Cardiac atrium fibroblast (primary cell): ENCODE data around the gene MIB1. TPM values are rescaled to one million over a fixed set of nuclear protein-coding genes. Genes with fewer than 3 reads are reported as not detected.

Experiments used
- total RNA-seq: library from RNA; depleted of rRNA; stranded (reverse); fragments of >200 nt; gene quantifications from 2 replicates; pipeline ENCODE4 v1.2.3, GENCODE V29; 2015

The MIB1 gene
- total RNA-seq: 24.0 and 28.5 TPM in 2 replicates

DNA sequence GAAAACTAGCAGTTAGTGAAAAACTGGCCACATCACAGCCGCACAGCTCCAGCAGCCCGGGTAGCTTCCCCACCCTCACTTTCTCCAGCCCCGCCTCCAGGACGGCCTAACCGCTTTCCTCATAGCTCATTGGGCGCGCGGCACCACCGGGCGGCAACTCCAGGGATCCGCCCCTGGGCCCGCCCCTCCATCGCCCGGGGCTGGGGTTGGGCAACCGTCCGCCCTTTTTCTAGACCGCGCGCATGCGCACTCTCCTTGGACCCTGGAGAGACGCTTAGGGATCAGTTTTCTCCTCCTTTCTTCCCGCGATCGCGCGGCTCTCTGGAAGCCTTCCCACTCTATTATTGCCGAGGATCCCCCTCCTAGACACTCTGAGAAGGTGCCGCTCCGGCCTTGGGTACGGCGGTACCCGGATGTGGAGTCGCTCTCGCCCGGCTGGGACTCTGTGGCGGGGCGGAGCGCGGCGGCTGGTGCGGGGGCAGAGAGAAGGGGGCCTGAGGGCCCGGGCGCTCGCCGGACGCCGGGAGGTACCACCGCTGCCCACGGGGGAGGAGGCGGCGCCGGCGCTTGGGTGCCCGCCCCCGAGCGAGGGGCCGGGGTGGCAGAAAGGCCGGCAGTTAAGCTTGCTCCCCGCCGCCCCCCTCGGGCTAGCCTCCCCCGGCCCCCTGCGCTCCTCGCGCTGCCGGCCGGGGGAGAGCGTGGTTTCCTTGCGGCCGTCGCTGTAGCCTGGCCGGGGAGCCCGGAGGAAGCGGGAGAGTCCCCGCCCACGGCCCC is at the start of gene MIB1:
MIB1 (plus strand) TSS at position 255 of the 774 bp plus-strand sequence. CDS start 792 bp downstream, outside the sequence.

DNA sequence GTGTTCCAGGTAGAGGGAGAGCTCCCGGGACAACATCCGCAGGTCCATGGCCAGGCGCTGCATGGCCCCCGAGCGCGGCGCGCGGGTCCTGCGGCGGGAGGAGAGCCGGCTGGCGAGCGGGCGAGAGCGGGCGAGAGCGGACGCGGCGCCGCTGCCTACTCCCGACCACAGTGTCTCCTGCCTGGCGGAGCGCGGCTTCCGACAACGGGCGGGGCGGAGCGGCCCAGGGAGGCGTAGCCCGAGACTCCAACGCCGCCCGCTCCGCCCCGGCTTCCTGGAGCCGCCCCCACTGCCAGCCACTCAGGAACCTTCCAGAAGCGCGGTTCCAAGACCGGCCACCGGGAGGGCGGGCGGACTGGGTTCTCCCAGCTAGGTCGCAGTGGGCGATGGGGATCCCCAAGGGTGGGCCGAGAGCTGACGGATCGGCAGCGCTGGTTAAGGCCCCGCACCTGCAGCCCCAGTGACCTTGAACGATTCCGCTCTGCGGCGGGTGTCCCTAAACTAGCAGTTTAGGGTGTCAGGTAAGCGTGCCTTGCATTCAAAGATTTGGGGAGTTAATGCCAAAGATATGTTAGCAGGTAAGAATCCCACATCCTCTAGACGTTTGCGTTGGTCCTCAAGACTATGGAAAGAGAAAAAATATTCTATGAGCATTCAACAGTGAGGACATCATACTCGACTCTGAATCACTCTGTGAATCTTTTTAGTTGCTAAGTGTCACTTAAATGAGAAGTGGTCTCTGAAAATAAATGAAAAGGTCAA is 35.8 kb upstream of the MIB1 start, which contains the start of gene ABHD3:
ABHD3 (minus strand) TSS at position 172 of the 762 bp plus-strand sequence; CDS start at position 63, 109 bp downstream.

Other genes with a start within 250 kb of the MIB1 start
- 10.5 and 10.8 TPM in 2 replicates for gene ESCO1, start 140.1 kb upstream of the MIB1 start, total RNA-seq
- 7.2 and 8.3 TPM in 2 replicates for gene SNRPD1, start 128.5 kb upstream of the MIB1 start, total RNA-seq
- gene ABHD3, start 36.0 kb upstream of the MIB1 start, total RNA-seq: 5.1 and 7.5 TPM in 2 replicates